Epithelial cell of proximal tubule (primary cell): ENCODE measurements around the gene ERBB2. TPM values are rescaled to one million over a fixed set of nuclear protein-coding genes. Genes with fewer than 3 reads are reported as not detected.

Experiments
- DNase-seq: peaks from one replicate; pipeline ENCODE4 v3.0.0-alpha.2; 2011; ENCODE audit warnings: low read depth
- H3K4me3 ChIP-seq: 2 replicates; pipeline ENCODE4 v1.5.1; 2011; ENCODE audit warnings: low read depth, mild to moderate bottlenecking, low read length
- total RNA-seq: library from RNA; depleted of rRNA; stranded (reverse); fragments of >200 nt; gene quantifications from 2 replicates; pipeline ENCODE4 v1.2.3, GENCODE V29; 2015
- TF ChIP-seq, protein P1 (sequence below): conservative IDR thresholded peaks from 2 replicates; pipeline ENCODE4 v1.5.1; 2012; ENCODE audit warnings: low read depth, mild to moderate bottlenecking, low read length

Gene ERBB2
- 29.4 and 53.3 TPM in 2 replicates for total RNA-seq

DNA sequence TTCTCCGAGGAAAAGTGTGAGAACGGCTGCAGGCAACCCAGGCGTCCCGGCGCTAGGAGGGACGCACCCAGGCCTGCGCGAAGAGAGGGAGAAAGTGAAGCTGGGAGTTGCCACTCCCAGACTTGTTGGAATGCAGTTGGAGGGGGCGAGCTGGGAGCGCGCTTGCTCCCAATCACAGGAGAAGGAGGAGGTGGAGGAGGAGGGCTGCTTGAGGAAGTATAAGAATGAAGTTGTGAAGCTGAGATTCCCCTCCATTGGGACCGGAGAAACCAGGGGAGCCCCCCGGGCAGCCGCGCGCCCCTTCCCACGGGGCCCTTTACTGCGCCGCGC, at the start of gene ERBB2:
TSS of gene ERBB2 (plus strand) at position 247 of the 330 bp plus-strand sequence. CDS start 175 bp downstream, outside the sequence.
- H3K4me3 ChIP-seq: peak within 1 kb of the TSS; percentile 92
- TF ChIP-seq, protein P1, sequence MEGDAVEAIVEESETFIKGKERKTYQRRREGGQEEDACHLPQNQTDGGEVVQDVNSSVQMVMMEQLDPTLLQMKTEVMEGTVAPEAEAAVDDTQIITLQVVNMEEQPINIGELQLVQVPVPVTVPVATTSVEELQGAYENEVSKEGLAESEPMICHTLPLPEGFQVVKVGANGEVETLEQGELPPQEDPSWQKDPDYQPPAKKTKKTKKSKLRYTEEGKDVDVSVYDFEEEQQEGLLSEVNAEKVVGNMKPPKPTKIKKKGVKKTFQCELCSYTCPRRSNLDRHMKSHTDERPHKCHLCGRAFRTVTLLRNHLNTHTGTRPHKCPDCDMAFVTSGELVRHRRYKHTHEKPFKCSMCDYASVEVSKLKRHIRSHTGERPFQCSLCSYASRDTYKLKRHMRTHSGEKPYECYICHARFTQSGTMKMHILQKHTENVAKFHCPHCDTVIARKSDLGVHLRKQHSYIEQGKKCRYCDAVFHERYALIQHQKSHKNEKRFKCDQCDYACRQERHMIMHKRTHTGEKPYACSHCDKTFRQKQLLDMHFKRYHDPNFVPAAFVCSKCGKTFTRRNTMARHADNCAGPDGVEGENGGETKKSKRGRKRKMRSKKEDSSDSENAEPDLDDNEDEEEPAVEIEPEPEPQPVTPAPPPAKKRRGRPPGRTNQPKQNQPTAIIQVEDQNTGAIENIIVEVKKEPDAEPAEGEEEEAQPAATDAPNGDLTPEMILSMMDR: no peak
- no peak for DNase-seq

DNA sequence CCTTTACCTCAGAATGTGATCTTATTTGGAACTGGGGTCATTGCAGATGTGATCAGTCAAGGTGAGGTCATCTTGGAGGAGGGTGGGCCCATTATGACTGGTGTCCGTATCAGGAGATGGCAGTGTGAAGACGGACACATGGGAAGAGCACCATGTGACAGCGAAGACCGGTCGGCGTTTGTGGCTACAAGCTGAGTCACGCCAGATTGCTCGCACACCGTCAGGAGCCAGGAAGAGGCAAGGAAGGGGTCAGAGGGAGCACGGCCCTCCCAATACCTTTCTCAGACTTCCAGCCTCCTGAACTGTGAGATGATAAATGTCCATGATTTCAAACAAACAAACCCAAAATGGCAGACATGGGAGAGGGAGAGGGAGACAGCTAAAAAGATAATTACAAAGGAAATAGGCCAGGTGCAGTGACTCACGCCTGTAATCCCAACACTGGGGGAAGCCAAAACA, 49.7 kb upstream of the ERBB2 start:
- DNase-seq: no peak

DNA sequence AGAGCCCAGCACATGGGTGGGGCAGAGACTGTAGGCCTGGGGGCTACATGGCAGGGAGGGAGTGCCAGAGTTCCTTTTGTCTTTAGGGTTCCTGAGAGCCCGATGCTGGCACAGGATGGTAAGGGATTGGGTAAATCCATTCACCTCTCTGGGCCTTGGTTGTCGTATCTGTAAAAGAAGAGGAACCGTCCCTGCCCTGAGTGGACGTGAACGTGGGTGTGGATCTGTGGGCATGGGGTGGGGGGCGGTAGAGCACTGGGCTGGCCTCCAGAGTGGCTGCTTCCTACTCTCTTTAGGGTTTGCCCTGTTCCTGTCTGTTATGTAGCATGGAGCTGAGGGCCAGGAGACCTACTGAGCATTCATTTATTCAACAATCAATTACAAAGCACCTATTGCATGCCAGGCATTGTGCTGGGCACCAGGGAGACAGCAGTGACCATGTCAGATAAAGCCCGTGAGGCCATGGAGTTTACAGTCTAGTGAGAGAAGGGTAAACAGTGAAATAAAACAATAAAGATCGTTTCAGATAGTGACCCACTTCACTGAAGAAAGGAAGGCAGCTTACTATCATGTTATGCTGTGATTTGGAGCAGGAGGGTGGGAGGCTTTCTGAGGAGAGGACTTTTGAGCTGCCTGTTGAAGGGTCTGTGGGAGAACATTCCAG, 47.8 kb upstream of the ERBB2 start:
- no peak overlapping the region for H3K4me3 ChIP-seq
- TF ChIP-seq, protein P1: no peak
- no peak for DNase-seq

More for the DNA sequence above, 49.7 kb upstream of the ERBB2 start:
- no peak overlapping the region for H3K4me3 ChIP-seq
- TF ChIP-seq, protein P1: no peak

DNA sequence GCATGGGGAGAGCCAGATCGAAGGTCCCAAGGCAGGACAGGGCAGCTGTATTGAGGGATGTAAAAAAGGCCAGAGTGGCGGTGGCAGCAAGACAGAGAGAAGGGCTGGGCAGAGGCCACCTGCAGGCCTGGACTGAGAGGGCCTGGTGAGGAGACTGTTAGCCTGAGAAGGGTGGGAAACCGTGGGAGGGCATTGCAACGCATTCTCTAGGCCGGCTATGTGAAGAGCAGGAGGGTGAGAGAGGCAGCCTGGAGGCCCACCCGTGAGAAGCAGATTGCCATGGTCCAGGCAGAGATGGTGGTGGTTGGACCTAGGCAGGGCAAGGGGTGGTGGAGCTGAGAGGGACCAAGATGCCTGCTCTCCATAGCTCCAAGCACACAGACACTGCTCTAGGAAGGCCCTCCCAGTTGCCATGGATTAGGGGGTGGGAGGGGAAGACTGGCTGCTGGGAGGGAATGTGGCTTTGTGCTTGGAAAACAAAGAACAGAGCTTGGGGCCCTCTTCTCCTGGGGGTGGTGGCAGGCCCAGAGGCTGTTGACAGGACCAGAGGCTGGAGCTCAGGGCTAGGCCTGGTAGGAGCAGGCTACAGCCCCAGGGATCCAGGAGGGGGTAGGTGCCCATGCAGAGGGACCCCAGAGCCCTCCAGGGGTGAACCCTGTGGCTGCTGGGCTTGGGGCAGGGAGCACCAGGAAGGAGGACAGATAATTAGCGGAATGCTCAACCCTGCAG, 47.1 kb upstream of the ERBB2 start:
- DNase-seq: no peak
- no peak overlapping the region for H3K4me3 ChIP-seq
- TF ChIP-seq, protein P1: no peak

DNA sequence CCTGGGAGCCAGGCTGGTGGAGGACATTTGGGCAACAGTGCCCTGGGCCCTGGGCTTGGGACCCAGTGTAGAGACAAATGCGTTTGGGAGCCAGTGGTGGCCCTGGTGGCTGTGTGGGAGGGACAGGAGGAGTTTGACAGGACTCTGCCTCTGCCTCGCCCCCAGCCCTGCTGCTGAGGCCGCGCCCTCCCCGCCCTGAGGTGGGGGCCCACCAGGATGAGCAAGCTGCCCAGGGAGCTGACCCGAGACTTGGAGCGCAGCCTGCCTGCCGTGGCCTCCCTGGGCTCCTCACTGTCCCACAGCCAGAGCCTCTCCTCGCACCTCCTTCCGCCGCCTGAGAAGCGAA, 46.6 kb upstream of the ERBB2 start:
- H3K4me3 ChIP-seq: no peak overlapping the region
- DNase-seq: no peak
- TF ChIP-seq, protein P1: no peak

DNA sequence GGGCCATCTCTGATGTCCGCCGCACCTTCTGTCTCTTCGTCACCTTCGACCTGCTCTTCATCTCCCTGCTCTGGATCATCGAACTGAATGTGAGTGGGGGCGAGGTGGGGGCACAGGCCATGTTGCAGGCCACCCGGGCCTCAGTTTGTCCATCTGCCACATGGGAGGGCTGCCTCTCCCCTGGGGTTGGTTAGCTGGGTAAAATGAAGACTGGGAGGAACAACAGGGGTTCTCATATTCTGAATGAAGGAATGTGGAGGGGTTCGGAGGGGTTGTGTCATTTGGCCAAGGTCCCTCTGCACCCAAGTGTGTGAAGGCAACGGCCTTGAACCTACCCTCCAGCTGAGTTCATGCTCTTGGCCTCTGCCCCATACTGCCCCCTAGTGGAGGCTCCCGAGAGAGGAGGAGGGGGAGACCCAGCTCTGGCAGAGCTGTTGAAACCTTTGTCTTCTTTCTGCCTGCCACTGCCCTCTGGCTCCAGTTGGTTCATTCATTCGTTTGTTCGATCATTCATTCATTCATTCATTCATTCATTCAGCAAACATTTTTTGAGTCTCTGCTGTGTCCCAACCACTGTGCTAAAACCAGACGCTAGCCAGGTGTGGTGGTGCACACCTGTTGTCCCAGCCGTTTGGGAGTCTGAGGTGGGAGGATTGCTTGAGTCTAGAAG, 46.1 kb upstream of the ERBB2 start:
- TF ChIP-seq, protein P1: peak; percentile 96
- DNase-seq: no peak
- H3K4me3 ChIP-seq: no peak overlapping the region
